GM18505 (cell line): ENCODE measurements around the gene PHOSPHO2.
A peak's percentile ranks its signal among the peaks of the same experiment; 100 is the strongest.

Source experiments
- ATAC-seq: cut with Tn5 transposase; IDR thresholded peaks from one replicate; pipeline ENCODE4 v1.9.1; 2021; ENCODE audit not compliant: unreplicated experiment
- POLR2A ChIP-seq: IDR thresholded peaks from 4 replicates; pipeline ENCODE4 v1.6.1; 2011; ENCODE audit warnings: borderline replicate concordance; ENCODE audit not compliant: insufficient read depth, insufficient read length; ENCODE audit errors: extremely low read depth

Gene PHOSPHO2

GRCh38 chr2:169694113-169694893 lies at the start of gene PHOSPHO2, which contains the start of gene CFAP210:
PHOSPHO2 (plus strand) TSS chr2:169694469; CDS start chr2:169700972, 6,503 bp downstream.
CFAP210 (minus strand) TSS chr2:169694405; CDS start chr2:169694327, 78 bp downstream.
- peak; percentile 99 for ATAC-seq
- TF ChIP-seq POLR2A = peak; percentile 85

- ATAC-seq = no peak
Measured at GRCh38 chr2:169647496-169647895, 46.8 kb upstream of the PHOSPHO2 start.

GRCh38 chr2:169649278-169649677 lies 45.0 kb upstream of the PHOSPHO2 start:
- no peak for ATAC-seq
- no peak for TF ChIP-seq POLR2A

More at GRCh38 chr2:169647496-169647895, 46.8 kb upstream of the PHOSPHO2 start:
- TF ChIP-seq POLR2A = no peak

DNA sequence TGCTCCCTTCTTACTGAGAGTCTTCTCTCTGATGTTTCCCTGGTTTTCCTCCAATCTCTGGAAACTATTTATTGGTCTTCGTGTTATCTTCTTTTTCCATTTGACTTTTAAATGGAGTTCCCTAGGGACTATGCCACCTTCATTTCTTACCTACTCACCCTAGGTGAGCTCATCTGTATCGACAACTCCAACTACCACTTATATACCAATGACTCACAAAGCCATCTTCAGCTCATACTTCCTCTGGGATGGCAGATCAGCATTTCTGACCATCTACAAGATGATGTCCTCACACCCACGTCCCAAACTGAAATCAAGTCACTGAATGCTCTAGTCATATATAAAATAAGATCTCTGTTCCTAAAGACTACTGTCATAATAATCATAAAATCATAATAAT lies 40.6 kb upstream of the PHOSPHO2 start:
- no peak for TF ChIP-seq POLR2A
- ATAC-seq = no peak

- no peak for TF ChIP-seq POLR2A
- no peak for ATAC-seq
Measured at GRCh38 chr2:169656164-169656563, 38.1 kb upstream of the PHOSPHO2 start.

DNA sequence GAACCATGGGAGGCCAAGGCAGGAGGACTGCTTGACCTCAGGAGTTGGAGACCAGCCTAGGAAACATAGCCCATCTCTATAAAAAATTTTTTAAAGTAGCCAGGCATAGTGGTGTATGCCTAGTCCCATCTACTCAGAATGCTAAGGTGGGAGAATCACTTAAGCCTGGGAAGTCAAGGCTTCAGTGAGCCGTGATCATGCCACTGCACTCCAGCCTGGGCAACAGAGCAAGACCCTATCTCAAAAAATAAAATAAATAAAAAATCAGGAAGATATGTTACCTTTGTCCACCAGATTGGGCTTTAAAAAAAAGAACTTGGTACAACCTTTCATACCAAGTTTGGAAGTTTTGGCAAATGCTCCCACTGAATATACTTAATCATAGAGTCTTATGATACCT lies 35.4 kb upstream of the PHOSPHO2 start:
- ATAC-seq = no peak
- no peak for TF ChIP-seq POLR2A

DNA sequence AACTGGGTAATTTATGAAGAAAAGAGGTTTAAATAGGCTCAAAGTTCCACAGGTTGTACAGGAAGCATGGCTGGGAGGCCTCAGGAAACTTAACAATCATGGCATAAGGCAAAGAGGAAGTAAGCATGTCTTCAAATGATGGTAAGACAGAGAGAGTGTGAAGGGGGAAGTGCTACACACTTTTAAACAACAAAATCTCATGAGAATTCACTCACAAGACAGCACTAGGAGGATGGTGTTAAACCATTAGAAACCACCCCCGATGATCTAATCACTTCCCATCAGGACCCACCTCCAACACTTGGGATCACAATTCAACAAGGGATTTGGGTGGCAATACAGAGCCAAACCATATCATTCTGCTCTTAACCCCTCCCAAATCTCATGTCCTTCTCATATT lies 34.9 kb upstream of the PHOSPHO2 start:
- no peak for TF ChIP-seq POLR2A
- ATAC-seq = no peak

DNA sequence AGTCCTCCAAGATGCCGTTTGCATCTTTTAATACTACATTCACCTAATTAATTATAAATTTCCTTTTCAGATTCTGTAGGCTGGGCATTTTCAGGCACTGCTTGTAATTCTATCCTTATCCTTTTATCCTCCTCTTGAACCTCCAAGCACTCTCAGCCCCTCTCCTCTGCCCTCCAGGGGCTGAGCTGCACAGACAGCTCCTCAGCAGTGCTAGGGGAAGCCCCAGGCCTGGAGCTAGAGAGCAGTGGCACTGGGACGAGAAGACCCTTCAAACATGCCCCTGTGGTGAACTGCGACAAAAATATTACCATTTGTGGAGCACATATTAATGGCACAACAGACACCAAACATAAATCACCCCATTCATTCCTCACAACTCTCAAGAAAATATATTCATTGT lies 33.0 kb upstream of the PHOSPHO2 start:
- ATAC-seq = no peak
- no peak for TF ChIP-seq POLR2A

GRCh38 chr2:169662744-169663143 lies 31.5 kb upstream of the PHOSPHO2 start:
- ATAC-seq = no peak
- no peak for TF ChIP-seq POLR2A

GRCh38 chr2:169663247-169663646 lies 31.0 kb upstream of the PHOSPHO2 start:
- no peak for ATAC-seq
- TF ChIP-seq POLR2A = no peak

DNA sequence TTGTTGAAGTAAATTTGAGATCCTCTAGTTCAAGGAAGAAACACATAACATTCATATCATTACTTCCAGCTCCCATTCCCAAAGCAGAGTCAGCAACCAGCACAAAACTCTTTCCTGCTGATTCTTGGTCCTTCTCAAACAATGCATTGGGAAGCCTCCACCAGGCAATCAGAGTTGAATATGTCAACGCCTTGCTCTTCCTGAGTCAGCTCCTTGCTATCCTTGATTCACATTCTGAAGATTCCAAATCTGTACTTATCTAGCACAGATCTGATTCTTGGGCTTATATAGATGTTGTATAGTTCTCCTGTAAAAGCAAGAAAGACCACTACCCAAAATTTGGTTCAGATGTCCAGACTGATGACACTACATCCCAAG lies 29.7 kb upstream of the PHOSPHO2 start:
- ATAC-seq = no peak
- no peak for TF ChIP-seq POLR2A

- TF ChIP-seq POLR2A = no peak
- ATAC-seq = no peak
Measured at GRCh38 chr2:169664978-169665930, 29.0 kb upstream of the PHOSPHO2 start.

- TF ChIP-seq POLR2A = no peak
- no peak for ATAC-seq
Measured at GRCh38 chr2:169667583-169667982, 26.7 kb upstream of the PHOSPHO2 start.

GRCh38 chr2:169670215-169670651 lies 24.0 kb upstream of the PHOSPHO2 start:
- no peak for TF ChIP-seq POLR2A
- ATAC-seq = no peak

- ATAC-seq = no peak
- no peak for TF ChIP-seq POLR2A
Measured at GRCh38 chr2:169670937-169671336, 23.3 kb upstream of the PHOSPHO2 start.
